Measurements from ENCODE around the gene ZIM2. TPM values are rescaled to one million over a fixed set of nuclear protein-coding genes. Genes with fewer than 3 reads are reported as not detected.

The ZIM2 gene
- total RNA-seq, 6 experiments from 2014 or later, result not detected

DNA sequence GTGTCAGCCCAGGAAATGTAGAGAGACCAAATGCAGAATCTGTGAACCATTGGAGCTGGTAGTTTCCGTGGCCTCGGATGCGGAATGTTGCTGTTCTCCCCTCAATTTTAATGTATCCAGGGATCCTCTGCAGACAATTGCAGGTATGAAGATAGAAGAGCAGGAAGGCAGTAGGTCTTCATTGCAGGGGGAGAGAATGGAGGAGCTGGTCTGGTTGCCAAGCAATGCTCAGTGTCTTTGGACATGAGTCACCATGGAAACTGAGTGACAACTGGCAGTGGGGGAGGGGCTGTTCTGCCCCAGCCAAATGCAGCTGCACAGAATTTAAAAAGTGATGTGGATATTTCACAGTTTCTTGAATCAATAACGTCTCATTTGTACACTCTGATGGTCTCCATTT, 112.8 kb downstream of the ZIM2 start:
- H3K27me3 Mint-ChIP-seq (ENCODE audit: insufficient read depth), result peaks cover 1% of the 10 kb centered on the region; the same call in 1 of the 2 replicates
- DNase-seq, result no peak
- peaks cover 81% of the 10 kb centered on the region for H3K9me3 Mint-ChIP-seq
- no peaks in the 10 kb centered on the region for H3K4me1 Mint-ChIP-seq (ENCODE audit: low read depth)
- no peak overlapping the region for H3K27ac Mint-ChIP-seq
- H3K36me3 Mint-ChIP-seq (ENCODE audit: low read depth), result peaks cover 5% of the 10 kb centered on the region
- no peak overlapping the region for H3K4me3 Mint-ChIP-seq
- TF ChIP-seq, protein P1, sequence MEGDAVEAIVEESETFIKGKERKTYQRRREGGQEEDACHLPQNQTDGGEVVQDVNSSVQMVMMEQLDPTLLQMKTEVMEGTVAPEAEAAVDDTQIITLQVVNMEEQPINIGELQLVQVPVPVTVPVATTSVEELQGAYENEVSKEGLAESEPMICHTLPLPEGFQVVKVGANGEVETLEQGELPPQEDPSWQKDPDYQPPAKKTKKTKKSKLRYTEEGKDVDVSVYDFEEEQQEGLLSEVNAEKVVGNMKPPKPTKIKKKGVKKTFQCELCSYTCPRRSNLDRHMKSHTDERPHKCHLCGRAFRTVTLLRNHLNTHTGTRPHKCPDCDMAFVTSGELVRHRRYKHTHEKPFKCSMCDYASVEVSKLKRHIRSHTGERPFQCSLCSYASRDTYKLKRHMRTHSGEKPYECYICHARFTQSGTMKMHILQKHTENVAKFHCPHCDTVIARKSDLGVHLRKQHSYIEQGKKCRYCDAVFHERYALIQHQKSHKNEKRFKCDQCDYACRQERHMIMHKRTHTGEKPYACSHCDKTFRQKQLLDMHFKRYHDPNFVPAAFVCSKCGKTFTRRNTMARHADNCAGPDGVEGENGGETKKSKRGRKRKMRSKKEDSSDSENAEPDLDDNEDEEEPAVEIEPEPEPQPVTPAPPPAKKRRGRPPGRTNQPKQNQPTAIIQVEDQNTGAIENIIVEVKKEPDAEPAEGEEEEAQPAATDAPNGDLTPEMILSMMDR (IDR thresholded peaks at IDR 0.05), result no peak

DNA sequence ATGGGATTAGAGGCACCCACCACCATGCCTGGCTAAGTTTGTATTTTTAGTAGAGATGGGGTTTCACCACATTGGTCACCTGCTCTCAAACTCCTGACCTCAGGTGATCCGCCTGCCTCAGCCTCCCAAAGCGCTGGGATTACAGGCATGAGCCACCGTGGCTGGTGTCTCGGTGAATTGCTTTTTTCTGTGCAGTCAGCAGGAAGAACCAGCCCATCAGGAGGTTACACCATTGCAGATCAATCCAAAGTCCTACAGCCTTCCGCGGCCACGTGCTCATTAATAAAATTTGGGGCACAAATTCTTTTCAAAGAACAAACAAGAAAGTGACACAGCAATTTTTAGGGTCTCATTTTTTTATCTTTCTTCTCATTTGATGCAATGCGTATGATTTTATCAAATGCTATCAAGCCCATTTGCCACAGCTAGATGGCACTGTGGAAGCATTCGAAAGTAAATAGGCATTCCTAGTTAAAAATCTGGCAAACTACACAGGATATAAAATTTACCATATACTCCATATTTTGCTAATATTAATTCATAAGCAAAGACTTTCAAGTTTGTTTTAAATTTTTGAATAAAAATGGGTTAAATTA, 114.6 kb downstream of the ZIM2 start:
- Mint-ChIP-seq H3K4me1 (ENCODE audit: low read depth) (no peaks in the 10 kb centered on the region), H3K9me3 (peaks cover 78% of the 10 kb centered on the region), H3K27me3 (ENCODE audit: insufficient read depth) (peaks cover 1% of the 10 kb centered on the region; the same call in 1 of the 2 replicates), H3K36me3 (ENCODE audit: low read depth) (peaks cover 5% of the 10 kb centered on the region), H3K4me3 (no peak overlapping the region), H3K27ac (no peak overlapping the region)
- TF ChIP-seq, protein P1 (IDR thresholded peaks at IDR 0.05), result peak; percentile 46; the same call in 1 of the 2 replicates
- DNase-seq, result no peak

Other genes starting within 250 kb of the ZIM2 start
- gene ZNF71, start 245.4 kb downstream of the ZIM2 start, total RNA-seq (2021; fragmentation: NEBNext Ultra II Directional; extraction: Animal tissue kit (Norgen Biotek cat#: 25700)), result 1 to 10 TPM; 5.1 to 5.9 (median 5.6) TPM
- gene SMIM17, start 197.6 kb downstream of the ZIM2 start, total RNA-seq (2021; fragmentation: NEBNext Ultra II Directional; extraction: Animal tissue kit (Norgen Biotek cat#: 25700)), result under 1 TPM in 2 of 6 experiments, not detected in 4; 0.21 TPM
- gene ZNF835, start 169.0 kb downstream of the ZIM2 start, total RNA-seq (2021; fragmentation: NEBNext Ultra II Directional; extraction: Animal tissue kit (Norgen Biotek cat#: 25700)), result not detected
- gene PEG3, start within 50 bp of the ZIM2 start, total RNA-seq (2021; fragmentation: NEBNext Ultra II Directional; extraction: Animal tissue kit (Norgen Biotek cat#: 25700)), result not detected

All from HFFc6 (cell line).